Erythroblast (primary cell): ENCODE results near the gene PLIN4.

ENCODE experiments used
- GATA1 ChIP-seq: IDR thresholded peaks from 2 replicates; pipeline ENCODE4 v1.6.1; 2011; ENCODE audit warnings: low read depth, mild to moderate bottlenecking, control low read depth, low read length, moderate library complexity
- POLR2A ChIP-seq: IDR thresholded peaks from 2 replicates; pipeline ENCODE4 v1.6.1; 2011; ENCODE audit warnings: mild to moderate bottlenecking, low read length

DNA sequence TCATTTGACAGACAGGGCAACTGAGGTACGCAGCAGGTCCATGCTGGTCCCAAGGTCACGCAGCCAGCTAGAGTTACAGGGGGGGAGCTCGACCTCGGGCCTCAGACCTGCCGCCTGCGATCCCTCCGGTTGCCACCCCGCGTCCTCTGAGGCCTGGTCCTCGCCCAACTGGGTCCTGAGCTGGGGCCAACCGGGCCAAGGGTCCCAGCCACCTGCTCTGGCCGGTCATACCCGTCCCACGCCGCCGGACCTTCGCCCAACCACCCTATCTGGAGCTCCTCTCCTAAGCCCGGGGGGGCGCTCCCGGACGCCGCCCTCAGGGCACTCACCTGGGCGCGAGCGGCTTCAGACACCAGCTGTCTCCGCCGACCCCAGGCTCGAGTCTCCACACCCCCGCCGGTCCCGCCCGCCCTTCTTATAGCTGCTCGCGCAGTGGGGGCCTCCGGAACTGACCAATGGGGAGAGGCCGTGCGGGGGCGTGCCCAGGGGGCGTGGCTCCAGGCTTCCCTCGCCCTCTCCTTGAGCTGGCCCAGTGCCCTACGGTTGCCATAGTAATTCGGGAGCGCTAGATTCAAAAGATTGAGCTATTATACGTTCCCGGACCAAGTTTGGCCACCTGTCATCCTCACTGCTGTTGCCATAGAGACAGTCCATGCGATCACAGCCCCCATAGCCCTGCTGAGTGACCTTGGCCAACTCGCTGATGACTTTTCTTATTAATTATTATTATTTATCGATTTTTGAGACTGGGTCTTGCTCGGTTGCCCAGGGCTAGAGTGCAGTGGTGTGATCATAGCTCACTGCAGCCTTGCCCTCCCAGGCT is 16.8 kb upstream of the PLIN4 start, which contains the start of gene PLIN5:
- TF ChIP-seq POLR2A, result no peak
- no peak for TF ChIP-seq GATA1
